Fibroblast of lung (primary cell): ENCODE results near the gene NOS3. TPM values are rescaled to one million over a fixed set of nuclear protein-coding genes. Genes with fewer than 3 reads are reported as not detected.

Experiments
- DNase-seq, 2 donors: peaks; one replicate each; pipeline versions ENCODE4 v3.0.0 to v3.0.0-alpha.2; 2010; ENCODE audit warnings: low read depth in 2 of 2
- H2AFZ ChIP-seq: 2 replicates; pipeline ENCODE4 v1.5.1; 2012; ENCODE audit warnings: low read length, control low read depth, inconsistent platforms
- H3K27ac ChIP-seq: 2 replicates; pipeline ENCODE4 v1.5.1; 2011; ENCODE audit warnings: low read length, control low read depth; ENCODE audit not compliant: insufficient read depth
- H3K27me3 ChIP-seq: 2 replicates; pipeline ENCODE4 v1.5.1; 2011; ENCODE audit warnings: mild to moderate bottlenecking, low read length; ENCODE audit not compliant: control insufficient read depth, insufficient read depth
- H3K36me3 ChIP-seq: 2 replicates; pipeline ENCODE4 v1.5.1; 2011; ENCODE audit warnings: low read length; ENCODE audit not compliant: control insufficient read depth, insufficient read depth
- H3K4me1 ChIP-seq: 2 replicates; pipeline ENCODE4 v1.5.1; 2011; ENCODE audit warnings: low read length; ENCODE audit not compliant: control insufficient read depth, insufficient read depth; ENCODE audit errors: extremely low read depth
- H3K4me2 ChIP-seq: 2 replicates; pipeline ENCODE4 v1.5.1; 2011; ENCODE audit warnings: low read length, control low read depth; ENCODE audit not compliant: insufficient read depth; ENCODE audit errors: extremely low read depth
- H3K4me3 ChIP-seq, 4 experiments: fragments of 200-600 bp in 1 of 4; sonication (generic) in 1 of 4; replicated peaks in 1 of 4; 2 replicates each; pipeline ENCODE4 v1.5.1; 2011 to 2016; ENCODE audit warnings: low read length in 4 of 4, low read depth in 3 of 4, mild to moderate bottlenecking in 3 of 4, control low read depth in 2 of 4, inconsistent platforms in 1 of 4, mixed read lengths in 1 of 4; ENCODE audit not compliant: insufficient read depth in 1 of 4; ENCODE audit errors: control extremely low read depth in 1 of 4
- H3K79me2 ChIP-seq: 2 replicates; pipeline ENCODE4 v1.5.1; 2012; ENCODE audit warnings: mild to moderate bottlenecking, low read length, inconsistent platforms; ENCODE audit not compliant: control insufficient read depth, insufficient read depth
- H3K9ac ChIP-seq: 2 replicates; pipeline ENCODE4 v1.5.1; 2011; ENCODE audit warnings: mild to moderate bottlenecking, low read length, control low read depth; ENCODE audit not compliant: insufficient read depth
- H3K9me3 ChIP-seq: 2 replicates; pipeline ENCODE4 v1.5.1; 2012; ENCODE audit warnings: low read depth, low read length; ENCODE audit not compliant: control insufficient read depth, insufficient read depth
- H4K20me1 ChIP-seq: 2 replicates; pipeline ENCODE4 v1.5.1; 2011; ENCODE audit warnings: low read length; ENCODE audit not compliant: control insufficient read depth, insufficient read depth; ENCODE audit errors: extremely low read depth
- EZH2 ChIP-seq: IDR thresholded peaks from 2 replicates; pipeline ENCODE4 v1.5.1; 2012; ENCODE audit warnings: low read length, control low read depth, mild to moderate bottlenecking; ENCODE audit errors: missing control alignments
- polyA plus RNA-seq, 2 donors: library from polyadenylated mRNA; depleted of rRNA in 1 of 2; stranded (reverse) in 1 of 2; unstranded in 1 of 2; fragments of >200 nt; gene quantifications; 2 replicates each; pipeline ENCODE4 v1.2.1, GENCODE V29; 2011 to 2012; ENCODE audit warnings: missing spikeins in 1 of 2
- total RNA-seq: library from RNA; depleted of rRNA; stranded (reverse); fragments of >200 nt; gene quantifications from 2 replicates; pipeline ENCODE4 v1.2.1, GENCODE V29; 2014
- TF ChIP-seq, protein P1 (sequence below), 2 donors: IDR thresholded peaks in 1 of 2; conservative IDR thresholded peaks in 1 of 2; 1 replicate in 1 of 2; 2 replicates in 1 of 2; pipeline ENCODE4 v1.5.1; 2011 to 2012; ENCODE audit warnings: low read length in 2 of 2, control low read depth in 1 of 2, inconsistent platforms in 1 of 2, low read depth in 1 of 2, mild to moderate bottlenecking in 1 of 2

Gene NOS3
- total and polyA plus RNA-seq, 2 donors (not counting 1 experiment from before 2014, with no cell fraction given), result 0.12 to 0.50 TPM

DNA sequence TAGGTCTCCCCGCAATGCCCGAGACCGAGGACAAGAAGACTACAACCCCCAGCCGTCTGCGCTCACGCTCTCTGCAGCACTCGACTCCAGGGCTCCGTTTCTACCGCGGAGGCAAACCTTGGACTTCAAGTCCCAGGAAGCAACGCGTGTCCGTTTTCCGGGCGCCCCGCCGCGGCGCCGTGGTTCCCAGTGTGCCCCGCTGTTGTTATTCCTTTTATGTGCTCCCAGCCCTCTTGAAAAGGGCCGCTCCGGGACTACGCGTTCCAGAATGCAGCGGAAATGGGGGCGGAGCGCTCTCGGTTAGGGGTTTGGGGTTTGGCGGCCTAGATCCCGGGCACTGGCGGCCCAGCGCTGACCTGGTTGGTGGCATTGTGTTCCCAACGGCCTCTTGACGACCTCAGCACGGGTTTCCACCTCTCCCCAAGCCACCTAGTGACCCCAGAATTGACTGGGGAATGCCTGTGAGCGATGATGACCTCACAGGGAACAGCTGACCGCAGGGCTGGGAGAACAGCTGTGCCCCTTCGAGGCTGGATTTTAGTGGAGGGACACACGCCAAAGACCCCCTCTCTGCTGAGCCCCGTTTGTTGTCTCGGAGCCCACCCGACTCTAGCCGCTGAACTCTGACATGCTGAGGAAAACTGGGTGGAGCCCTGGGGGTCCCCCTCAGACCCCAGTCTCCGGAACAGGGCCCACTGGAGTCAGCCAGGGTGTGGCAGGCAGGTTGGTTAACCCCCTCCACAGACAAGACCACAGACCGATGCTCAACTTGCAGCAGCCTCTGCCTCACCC is 67.4 kb downstream of the NOS3 start:
- Histone ChIP-seq H3K4me1 (peaks cover 23% of the 10 kb centered on the region), H4K20me1 (no peaks in the 10 kb centered on the region), H3K27me3 (no peaks in the 10 kb centered on the region), H3K27ac (peak overlapping the region; percentile 93), H3K4me2 (peak overlapping the region; percentile 71), H3K4me3 (peak overlapping the region; percentile 34 to 89 (median 58)), H3K36me3 (peaks cover 1% of the 10 kb centered on the region), H3K9ac (peak overlapping the region; percentile 54), H3K9me3 (no peaks in the 10 kb centered on the region), H3K79me2 (peaks cover 30% of the 10 kb centered on the region), H2AFZ (peak overlapping the region; percentile 28)
- DNase-seq, result peak; percentile 100
- TF ChIP-seq, protein P1, sequence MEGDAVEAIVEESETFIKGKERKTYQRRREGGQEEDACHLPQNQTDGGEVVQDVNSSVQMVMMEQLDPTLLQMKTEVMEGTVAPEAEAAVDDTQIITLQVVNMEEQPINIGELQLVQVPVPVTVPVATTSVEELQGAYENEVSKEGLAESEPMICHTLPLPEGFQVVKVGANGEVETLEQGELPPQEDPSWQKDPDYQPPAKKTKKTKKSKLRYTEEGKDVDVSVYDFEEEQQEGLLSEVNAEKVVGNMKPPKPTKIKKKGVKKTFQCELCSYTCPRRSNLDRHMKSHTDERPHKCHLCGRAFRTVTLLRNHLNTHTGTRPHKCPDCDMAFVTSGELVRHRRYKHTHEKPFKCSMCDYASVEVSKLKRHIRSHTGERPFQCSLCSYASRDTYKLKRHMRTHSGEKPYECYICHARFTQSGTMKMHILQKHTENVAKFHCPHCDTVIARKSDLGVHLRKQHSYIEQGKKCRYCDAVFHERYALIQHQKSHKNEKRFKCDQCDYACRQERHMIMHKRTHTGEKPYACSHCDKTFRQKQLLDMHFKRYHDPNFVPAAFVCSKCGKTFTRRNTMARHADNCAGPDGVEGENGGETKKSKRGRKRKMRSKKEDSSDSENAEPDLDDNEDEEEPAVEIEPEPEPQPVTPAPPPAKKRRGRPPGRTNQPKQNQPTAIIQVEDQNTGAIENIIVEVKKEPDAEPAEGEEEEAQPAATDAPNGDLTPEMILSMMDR (conservative IDR thresholded peaks at IDR 0.05 in 1 of 2, IDR thresholded peaks at IDR 0.05 in 1 of 2; ENCODE audit: low read depth in 1 of 2, low read length in 2 of 2), result peak in 1 of 2 donors; percentile 0
- no peak for TF ChIP-seq EZH2

DNA sequence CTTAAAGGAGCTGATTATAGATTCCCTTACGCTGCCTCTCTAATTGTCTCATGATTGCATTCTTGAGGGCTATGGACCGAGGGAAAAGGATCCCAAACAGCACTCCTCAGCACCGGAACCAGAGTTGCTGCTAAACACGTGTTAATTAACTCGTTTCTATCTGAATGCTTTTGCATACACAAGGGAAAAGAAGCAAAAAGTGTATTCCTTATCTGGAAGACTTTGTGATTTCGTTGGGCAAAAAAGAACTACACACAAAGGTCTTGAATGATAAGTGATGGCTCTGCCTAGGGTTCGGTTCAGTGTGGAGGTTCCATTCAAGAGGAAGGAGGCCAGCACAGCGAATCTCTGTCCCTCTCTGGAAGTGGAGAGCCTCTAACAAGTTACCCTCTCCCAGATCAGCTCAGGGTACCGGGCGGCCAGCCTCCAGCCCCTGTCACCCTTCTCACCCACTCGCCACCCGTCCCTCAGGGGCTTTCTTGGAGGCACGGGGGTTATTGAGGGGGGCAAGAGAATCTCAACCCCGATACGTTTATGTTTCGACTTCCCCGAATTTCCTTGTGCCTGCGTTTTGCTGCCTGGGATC is 68.1 kb downstream of the NOS3 start:
- H4K20me1 ChIP-seq, result no peaks in the 10 kb centered on the region
- H3K4me2 ChIP-seq, result peak overlapping the region; percentile 71
- H3K27ac ChIP-seq, result peak overlapping the region; percentile 93
- peak in 1 of 2 donors; percentile 58 for DNase-seq
- H2AFZ ChIP-seq, result no peak overlapping the region
- peak overlapping the region; percentile 55 to 89 (median 81) for H3K4me3 ChIP-seq
- H3K9ac ChIP-seq, result peak overlapping the region; percentile 74
- H3K27me3 ChIP-seq, result no peaks in the 10 kb centered on the region
- TF ChIP-seq, protein P1 (conservative IDR thresholded peaks at IDR 0.05 in 1 of 2, IDR thresholded peaks at IDR 0.05 in 1 of 2; ENCODE audit: low read depth in 1 of 2, low read length in 2 of 2), result no peak
- TF ChIP-seq EZH2, result no peak
- H3K4me1 ChIP-seq, result peaks cover 23% of the 10 kb centered on the region
- peaks cover 1% of the 10 kb centered on the region for H3K36me3 ChIP-seq
- H3K79me2 ChIP-seq, result peaks cover 33% of the 10 kb centered on the region
- H3K9me3 ChIP-seq, result no peaks in the 10 kb centered on the region

DNA sequence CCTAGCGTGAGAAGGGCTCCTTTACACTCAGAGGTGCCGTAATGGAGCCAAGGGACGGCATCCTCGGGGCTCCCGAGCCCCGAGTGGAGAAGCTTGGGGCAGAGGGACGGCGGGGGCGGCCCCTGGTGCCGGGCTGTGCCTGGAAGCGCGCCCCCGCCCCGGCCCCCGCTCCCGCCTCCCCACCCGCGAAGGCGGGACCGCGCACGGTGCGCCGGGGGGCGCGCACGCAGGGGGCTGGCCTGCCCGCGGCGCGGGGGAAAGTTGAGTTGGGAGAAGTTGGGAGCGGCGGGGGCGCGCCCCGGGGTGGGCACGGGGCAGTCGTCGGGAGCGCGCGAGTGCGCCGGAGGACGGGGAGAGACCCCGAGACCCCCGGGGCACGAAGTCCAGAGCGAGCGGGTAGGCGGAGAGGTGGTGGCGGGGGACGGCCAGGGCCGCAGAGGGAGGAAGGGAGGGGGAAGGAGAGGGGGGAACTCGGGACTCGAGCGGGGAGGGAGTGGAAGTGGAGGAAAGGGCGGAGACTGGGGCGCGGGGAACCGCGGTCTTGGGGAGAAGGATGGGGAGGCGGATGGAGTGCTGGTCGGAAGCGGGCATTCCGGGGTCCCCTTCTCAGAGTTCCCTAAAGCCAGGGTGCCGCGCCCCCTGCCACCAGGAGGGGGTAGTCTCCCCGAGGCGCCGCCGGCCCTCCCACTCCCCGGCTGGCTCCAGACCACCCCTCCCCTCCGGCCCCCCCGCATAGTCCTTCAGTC is 68.7 kb downstream of the NOS3 start, which contains the start of gene SLC4A2:
Gene SLC4A2 (plus strand): TSS at position 223 of the 746 bp plus-strand sequence. CDS start 2,399 bp downstream, outside the sequence.
- Histone ChIP-seq H3K9me3 (no peaks in the 10 kb centered on the region), H3K27ac (peak within 1 kb of the TSS; percentile 93), H3K36me3 (peaks cover 3% of the 10 kb centered on the region), H3K4me1 (peaks cover 23% of the 10 kb centered on the region), H2AFZ (peak within 1 kb of the TSS; percentile 15), H3K9ac (peak within 1 kb of the TSS; percentile 74), H3K4me2 (peak within 1 kb of the TSS; percentile 93), H3K79me2 (peaks cover 33% of the 10 kb centered on the region), H4K20me1 (no peaks in the 10 kb centered on the region), H3K27me3 (no peaks in the 10 kb centered on the region), H3K4me3 (peak within 1 kb of the TSS; percentile 80 to 89 (median 81))
- peak; percentile 64 to 71 for DNase-seq
- TF ChIP-seq, protein P1 (conservative IDR thresholded peaks at IDR 0.05 in 1 of 2, IDR thresholded peaks at IDR 0.05 in 1 of 2; ENCODE audit: low read depth in 1 of 2, low read length in 2 of 2), result peak; percentile 9 to 43
- no peak for TF ChIP-seq EZH2
